Measurements from ENCODE around the gene TBC1D1. TPM values are rescaled to one million over a fixed set of nuclear protein-coding genes. Genes with fewer than 3 reads are reported as not detected.

TBC1D1 gene
- total RNA-seq, 2 experiments from 2014 or later: 40.7 to 46.5 TPM

- Histone ChIP-seq H3K4me1 (ENCODE audit: insufficient read depth, low read length) (peaks cover 12% of the 10 kb centered on the region), H3K36me3 (ENCODE audit: insufficient read depth, low read length) (peaks cover 3% of the 10 kb centered on the region), H3K4me3 (ENCODE audit: low read length) (no peak overlapping the region), H3K27ac (ENCODE audit: low read depth in 1 of 2, low read length in 2 of 2) (no peak overlapping the region), H3K27me3 (ENCODE audit: control insufficient read depth in 1 of 2, insufficient read depth in 2 of 2, low read length in 2 of 2) (no peaks in the 10 kb centered on the region), H3K9me3 (ENCODE audit: control insufficient read depth in 1 of 2, insufficient read depth in 1 of 2, low read length in 2 of 2) (no peaks in the 10 kb centered on the region)
- Mint-ChIP-seq H3K4me1 (ENCODE audit: low read depth) (peaks cover 42% of the 10 kb centered on the region), H3K9me3 (no peaks in the 10 kb centered on the region), H3K27ac (no peak overlapping the region), H3K36me3 (ENCODE audit: low read depth) (no peaks in the 10 kb centered on the region), H3K27me3 (no peaks in the 10 kb centered on the region), H3K4me3 (no peak overlapping the region)
- ChIA-PET POLR2A (no interaction called here), CTCF (interaction anchor here (2.1 kb wide), 1 partner anchor 12 kb away, joined by 6 read pairs; no protein-coding TSS in a partner anchor)
- TF ChIP-seq CTCF (IDR thresholded peaks at IDR 0.05): no peak
- intact Hi-C loops (cut with DNase I, micrococcal nuclease): no loop called here
- ATAC-seq (ENCODE audit: poor library complexity): no peak
- DNase-seq: no peak
Measured at GRCh38 chr4:37982736-37983135, 91.9 kb downstream of the TBC1D1 start.

- ATAC-seq (ENCODE audit: poor library complexity): no peak
- POLR2A ChIA-PET: no interaction called here
Measured at GRCh38 chr4:37983951-37984350, 93.1 kb downstream of the TBC1D1 start.

DNA sequence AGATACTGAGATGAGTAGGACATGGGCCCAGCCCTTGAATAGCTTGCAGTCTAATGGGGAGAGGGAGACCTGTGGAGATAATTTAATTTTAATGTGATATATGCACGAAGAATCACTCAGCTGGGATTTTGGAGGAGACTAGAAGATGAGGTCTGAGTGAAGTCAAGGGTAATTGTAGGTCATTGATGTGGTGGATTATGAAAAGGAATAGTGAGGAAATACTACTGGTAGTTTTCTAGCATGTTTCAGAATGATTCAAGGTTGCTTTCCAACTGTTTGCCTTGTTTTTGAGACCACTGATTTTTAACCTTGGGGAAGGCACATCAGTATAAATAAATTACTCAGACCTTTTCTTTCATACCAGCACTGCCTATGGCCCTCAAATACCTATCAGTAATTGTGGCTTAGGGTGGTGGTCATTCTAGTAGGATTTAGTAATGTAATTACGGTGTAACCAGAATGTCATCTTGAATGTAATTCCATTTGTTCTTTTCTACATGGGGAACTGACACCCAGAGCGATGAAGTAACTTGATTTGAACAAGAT is 94.9 kb downstream of the TBC1D1 start:
- Mint-ChIP-seq H3K4me1 (ENCODE audit: low read depth) (peaks cover 35% of the 10 kb centered on the region), H3K4me3 (no peak overlapping the region), H3K36me3 (ENCODE audit: low read depth) (peaks cover 7% of the 10 kb centered on the region), H3K9me3 (no peaks in the 10 kb centered on the region), H3K27me3 (no peaks in the 10 kb centered on the region), H3K27ac (no peak overlapping the region)
- Histone ChIP-seq H3K4me1 (ENCODE audit: insufficient read depth, low read length) (no peaks in the 10 kb centered on the region), H3K9me3 (ENCODE audit: control insufficient read depth in 1 of 2, insufficient read depth in 1 of 2, low read length in 2 of 2) (no peaks in the 10 kb centered on the region), H3K36me3 (ENCODE audit: insufficient read depth, low read length) (peaks cover 8% of the 10 kb centered on the region), H3K4me3 (ENCODE audit: low read length) (no peak overlapping the region), H3K27ac (ENCODE audit: low read depth in 1 of 2, low read length in 2 of 2) (no peak overlapping the region), H3K27me3 (ENCODE audit: control insufficient read depth in 1 of 2, insufficient read depth in 2 of 2, low read length in 2 of 2) (no peaks in the 10 kb centered on the region)
- ATAC-seq (ENCODE audit: poor library complexity): no peak
- no peak for DNase-seq
- ChIA-PET POLR2A (no interaction called here), CTCF (no interaction called here)
- no peak for TF ChIP-seq CTCF (IDR thresholded peaks at IDR 0.05)
- intact Hi-C loops (cut with DNase I, micrococcal nuclease): loop anchor here in 1 of 2 experiments (5.0 kb wide), 1 partner anchor 41 kb away; no protein-coding TSS in a partner anchor

More at GRCh38 chr4:37983951-37984350, 93.1 kb downstream of the TBC1D1 start:
- no peak overlapping the region for H3K27ac ChIP-seq (ENCODE audit: low read depth in 1 of 2, low read length in 2 of 2)
- no peak for TF ChIP-seq CTCF (IDR thresholded peaks at IDR 0.05)
- H3K4me3 ChIP-seq (ENCODE audit: low read length): no peak overlapping the region
- H3K4me1 ChIP-seq (ENCODE audit: insufficient read depth, low read length): peaks cover 4% of the 10 kb centered on the region
- intact Hi-C loops (cut with DNase I, micrococcal nuclease): no loop called here
- no peaks in the 10 kb centered on the region for H3K9me3 ChIP-seq (ENCODE audit: control insufficient read depth in 1 of 2, insufficient read depth in 1 of 2, low read length in 2 of 2)
- Mint-ChIP-seq H3K27me3 (no peaks in the 10 kb centered on the region), H3K4me1 (ENCODE audit: low read depth) (peaks cover 34% of the 10 kb centered on the region), H3K4me3 (no peak overlapping the region), H3K9me3 (no peaks in the 10 kb centered on the region), H3K27ac (no peak overlapping the region), H3K36me3 (ENCODE audit: low read depth) (peaks cover 7% of the 10 kb centered on the region)
- H3K36me3 ChIP-seq (ENCODE audit: insufficient read depth, low read length): peaks cover 8% of the 10 kb centered on the region
- no peaks in the 10 kb centered on the region for H3K27me3 ChIP-seq (ENCODE audit: control insufficient read depth in 1 of 2, insufficient read depth in 2 of 2, low read length in 2 of 2)
- no peak for DNase-seq
- CTCF ChIA-PET: no interaction called here

All from CD4-positive, alpha-beta T cell (primary cell).